ENCODE results near the gene CYP4F11. TPM values are rescaled to one million over a fixed set of nuclear protein-coding genes. Genes with fewer than 3 reads are reported as not detected.
"Not testable (repeated sequence)": the region's sequence is repeated elsewhere in the genome, so short reads cannot be mapped to it uniquely, and the experiment has no call there.

CYP4F11 gene
- total and polyA plus RNA-seq, 2 of the 13 experiments (the other 11 are each of a cell fraction or from before 2014, with no cell fraction given) = 7.8 to 8.4 TPM

DNA sequence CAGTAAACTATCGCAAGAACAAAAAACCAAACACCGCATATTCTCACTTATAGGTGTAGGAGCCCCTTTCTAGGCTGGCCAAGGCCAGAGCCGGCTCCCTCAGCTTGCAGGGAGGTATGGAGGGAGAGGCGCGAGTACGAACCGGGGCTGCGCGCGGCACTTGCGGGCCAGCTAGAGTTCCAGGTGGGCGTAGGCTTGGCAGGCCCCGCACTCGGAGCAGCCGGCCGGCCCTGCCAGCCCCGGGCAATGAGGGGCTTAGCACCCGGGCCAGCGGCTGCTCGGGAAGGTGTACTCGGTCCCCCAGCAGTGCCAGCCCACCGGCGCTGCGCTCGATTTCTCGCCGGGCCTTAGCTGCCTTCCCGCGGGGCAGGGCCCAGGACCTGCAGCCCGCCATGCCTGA lies 34.8 kb downstream of the CYP4F11 start:
- POLR2A ChIA-PET; intact Hi-C loops (cut with micrococcal nuclease; ENCODE audit: unreplicated experiment); FAIRE-seq; DNase-seq (ENCODE audit: low spot score); H4K20me1 ChIP-seq (ENCODE audit: insufficient read depth, low read length); H3K79me2 ChIP-seq (ENCODE audit: insufficient read depth, low read length); in situ Hi-C loops (cut with HindIII; ENCODE audit: extremely low pct_ligation_motif_present, low pct_unique_long_range_greater_than_20kb); H3K9me3 ChIP-seq (ENCODE audit: low read length); CTCF ChIA-PET (ENCODE audit: low intra/inter-chr PET ratio, low total read pairs); BruUV-seq (replicated peaks); H3K27ac ChIP-seq (ENCODE audit: extremely low read length, insufficient read depth, low read length); H3K4me3 ChIP-seq (replicated peaks in 1 of 3; ENCODE audit: insufficient read depth in 1 of 3, low read depth in 2 of 3, low read length in 3 of 3); ATAC-seq; H3K27me3 ChIP-seq (ENCODE audit: control insufficient read depth in 1 of 2, insufficient read depth in 2 of 2, low read length in 2 of 2); H3K36me3 ChIP-seq (replicated peaks in 1 of 2; ENCODE audit: control insufficient read depth in 1 of 2, insufficient read depth in 2 of 2, low read length in 2 of 2); H3K4me2 ChIP-seq (ENCODE audit: low read depth, low read length); H3K9ac ChIP-seq (ENCODE audit: insufficient read depth, low read depth, low read length); H2AFZ ChIP-seq (ENCODE audit: low read length): not testable (repeated sequence)
- H3K4me1 ChIP-seq (ENCODE audit: insufficient read depth, low read length) = peaks cover 18% of the 10 kb centered on the region
- WGBS (ENCODE audit: low lambda C conversion rate) = 77% methylated on average over 6 of the region's 30 CpGs

DNA sequence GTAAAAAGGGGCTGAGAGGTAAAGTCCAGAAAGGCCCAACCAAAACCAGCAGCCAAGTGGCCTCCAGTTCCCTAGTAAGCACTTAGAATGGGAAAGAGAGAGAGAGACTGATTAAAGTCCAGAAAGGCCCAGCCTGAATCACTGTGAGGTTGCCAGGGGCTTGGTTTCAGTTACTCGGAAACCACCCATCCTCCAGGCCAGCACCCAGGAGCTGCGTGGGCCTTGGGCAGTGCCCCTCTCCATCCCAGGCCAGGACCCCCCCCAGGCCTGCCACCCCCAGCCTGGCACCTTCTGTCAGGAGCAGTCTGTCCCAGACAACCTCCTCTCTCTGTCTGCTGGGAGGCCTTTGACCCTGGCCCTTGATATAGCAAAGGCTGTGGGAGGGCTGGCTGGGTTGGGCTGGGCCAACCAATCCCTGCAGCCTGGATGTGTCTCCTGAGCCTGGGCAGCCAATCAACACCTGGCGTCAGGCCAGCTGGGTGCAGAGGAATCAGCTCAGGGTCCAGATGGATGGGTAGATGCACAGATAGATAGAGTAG lies 36.5 kb downstream of the CYP4F11 start, which contains the start of gene CYP4F2:
CYP4F2 (minus strand) TSS at position 337 of the 539 bp plus-strand sequence. CDS start 463 bp downstream, outside the sequence.
- BruUV-seq (replicated peaks) = no TSS peak
- in situ Hi-C loops (cut with HindIII; ENCODE audit: extremely low pct_ligation_motif_present, low pct_unique_long_range_greater_than_20kb) = no loop called here
- Histone ChIP-seq H3K9ac (ENCODE audit: insufficient read depth, low read depth, low read length) (peak within 1 kb of the TSS; percentile 43; the same call in 1 of the 2 replicates), H3K4me3 (replicated peaks in 1 of 3; ENCODE audit: insufficient read depth in 1 of 3, low read depth in 2 of 3, low read length in 3 of 3) (peak within 1 kb of the TSS; percentile 29 to 67 (median 33); a peak in 3 of 6 replicates), H3K4me2 (ENCODE audit: low read depth, low read length) (peak within 1 kb of the TSS; percentile 65), H3K4me1 (ENCODE audit: insufficient read depth, low read length) (peaks cover 32% of the 10 kb centered on the region), H4K20me1 (ENCODE audit: insufficient read depth, low read length) (no peaks in the 10 kb centered on the region), H3K79me2 (ENCODE audit: insufficient read depth, low read length) (no peaks in the 10 kb centered on the region), H3K36me3 (replicated peaks in 1 of 2; ENCODE audit: control insufficient read depth in 1 of 2, insufficient read depth in 2 of 2, low read length in 2 of 2) (no peaks in the 10 kb centered on the region), H3K9me3 (ENCODE audit: low read length) (no peaks in the 10 kb centered on the region), H3K27ac (ENCODE audit: extremely low read length, insufficient read depth, low read length) (peak within 1 kb of the TSS; percentile 46), H2AFZ (ENCODE audit: low read length) (no peak within 1 kb of the TSS), H3K27me3 (ENCODE audit: control insufficient read depth in 1 of 2, insufficient read depth in 2 of 2, low read length in 2 of 2) (no peaks in the 10 kb centered on the region)
- FAIRE-seq = no peak
- peak; percentile 12 for DNase-seq (ENCODE audit: low spot score)
- peak; percentile 90 for ATAC-seq
- WGBS (ENCODE audit: low lambda C conversion rate) = 62% methylated on average over 1 of the region's 3 CpGs
- intact Hi-C loops (cut with micrococcal nuclease; ENCODE audit: unreplicated experiment) = no loop called here
- ChIA-PET POLR2A (no interaction called here), CTCF (ENCODE audit: low intra/inter-chr PET ratio, low total read pairs) (no interaction called here)
- TF ChIP-seq NR2F2 (IDR thresholded peaks at IDR 0.05; ENCODE audit: borderline replicate concordance, low read depth) (peak; percentile 41; the same call in 1 of the 2 replicates), NR2F6 (IDR thresholded peaks at IDR 0.05) (0 out of 2 replicates have a peak, but pooled peaks have one; percentile 53), NR2F6 (CRISPR knock-in tag; IDR thresholded peaks at IDR 0.05) (peak; percentile 6; the same call in 1 of the 2 replicates), XBP1 (CRISPR knock-in tag; IDR thresholded peaks at IDR 0.05) (no peak), NFKB2 (CRISPR knock-in tag; IDR thresholded peaks at IDR 0.05; ENCODE audit: borderline replicate concordance) (0 out of 2 replicates have a peak, but pooled peaks have one; percentile 38), ZNF350 (CRISPR knock-in tag; IDR thresholded peaks at IDR 0.05; ENCODE audit: borderline replicate concordance, low read depth) (peak; percentile 25; the same call in 1 of the 2 replicates), NFYB (CRISPR knock-in tag; IDR thresholded peaks at IDR 0.05) (peak; percentile 90), POLR2G (IDR thresholded peaks at IDR 0.05; ENCODE audit: low read depth, low read length) (peak; percentile 59), ZNF121 (CRISPR knock-in tag; IDR thresholded peaks at IDR 0.05) (no peak), ZNF263 (CRISPR knock-in tag; IDR thresholded peaks at IDR 0.05) (0 out of 2 replicates have a peak, but pooled peaks have one; percentile 15), HOXA3 (CRISPR knock-in tag; IDR thresholded peaks at IDR 0.05) (0 out of 2 replicates have a peak, but pooled peaks have one; percentile 26), NFYC (CRISPR knock-in tag; IDR thresholded peaks at IDR 0.05) (peak; percentile 85), MAZ (IDR thresholded peaks at IDR 0.05; ENCODE audit: borderline replicate concordance, low read depth, low read length) (no peak), MAZ (CRISPR knock-in tag; IDR thresholded peaks at IDR 0.05; ENCODE audit: low read depth) (peak; percentile 49; the same call in 1 of the 2 replicates)
- TF ChIP-seq, protein P1, sequence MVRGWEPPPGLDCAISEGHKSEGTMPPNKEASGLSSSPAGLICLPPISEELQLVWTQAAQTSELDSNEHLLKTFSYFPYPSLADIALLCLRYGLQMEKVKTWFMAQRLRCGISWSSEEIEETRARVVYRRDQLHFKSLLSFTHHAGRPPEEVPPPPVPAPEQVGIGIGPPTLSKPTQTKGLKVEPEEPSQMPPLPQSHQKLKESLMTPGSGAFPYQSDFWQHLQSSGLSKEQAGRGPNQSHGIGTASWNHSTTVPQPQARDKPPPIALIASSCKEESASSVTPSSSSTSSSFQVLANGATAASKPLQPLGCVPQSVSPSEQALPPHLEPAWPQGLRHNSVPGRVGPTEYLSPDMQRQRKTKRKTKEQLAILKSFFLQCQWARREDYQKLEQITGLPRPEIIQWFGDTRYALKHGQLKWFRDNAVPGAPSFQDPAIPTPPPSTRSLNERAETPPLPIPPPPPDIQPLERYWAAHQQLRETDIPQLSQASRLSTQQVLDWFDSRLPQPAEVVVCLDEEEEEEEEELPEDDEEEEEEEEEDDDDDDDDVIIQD (CRISPR knock-in tag; IDR thresholded peaks at IDR 0.05; ENCODE audit: low read depth) = peak; percentile 26; the same call in 1 of the 2 replicates
- TF ChIP-seq, protein P2, sequence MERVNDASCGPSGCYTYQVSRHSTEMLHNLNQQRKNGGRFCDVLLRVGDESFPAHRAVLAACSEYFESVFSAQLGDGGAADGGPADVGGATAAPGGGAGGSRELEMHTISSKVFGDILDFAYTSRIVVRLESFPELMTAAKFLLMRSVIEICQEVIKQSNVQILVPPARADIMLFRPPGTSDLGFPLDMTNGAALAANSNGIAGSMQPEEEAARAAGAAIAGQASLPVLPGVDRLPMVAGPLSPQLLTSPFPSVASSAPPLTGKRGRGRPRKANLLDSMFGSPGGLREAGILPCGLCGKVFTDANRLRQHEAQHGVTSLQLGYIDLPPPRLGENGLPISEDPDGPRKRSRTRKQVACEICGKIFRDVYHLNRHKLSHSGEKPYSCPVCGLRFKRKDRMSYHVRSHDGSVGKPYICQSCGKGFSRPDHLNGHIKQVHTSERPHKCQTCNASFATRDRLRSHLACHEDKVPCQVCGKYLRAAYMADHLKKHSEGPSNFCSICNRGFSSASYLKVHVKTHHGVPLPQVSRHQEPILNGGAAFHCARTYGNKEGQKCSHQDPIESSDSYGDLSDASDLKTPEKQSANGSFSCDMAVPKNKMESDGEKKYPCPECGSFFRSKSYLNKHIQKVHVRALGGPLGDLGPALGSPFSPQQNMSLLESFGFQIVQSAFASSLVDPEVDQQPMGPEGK (CRISPR knock-in tag; IDR thresholded peaks at IDR 0.05) = peak; percentile 49

Data from HepG2 (cell line).